GM19193 (cell line): Measurements from ENCODE around the gene KIAA1210.

ENCODE experiments used
- POLR2A ChIP-seq: IDR thresholded peaks from 4 replicates; pipeline ENCODE4 v1.6.1; 2011; ENCODE audit not compliant: insufficient read depth, insufficient read length; ENCODE audit errors: extremely low read depth

KIAA1210 gene

GRCh38 chrX:119127650-119128049, at the start of gene KIAA1210:
Gene KIAA1210 (minus strand): TSS chrX:119127812. CDS start chrX:119123642, 4,170 bp downstream.
- TF ChIP-seq POLR2A: no peak

- no peak for TF ChIP-seq POLR2A
Measured at GRCh38 chrX:119177278-119177677, 49.7 kb upstream of the KIAA1210 start.

GRCh38 chrX:119174900-119175299, 47.3 kb upstream of the KIAA1210 start:
- no peak for TF ChIP-seq POLR2A

- TF ChIP-seq POLR2A: no peak
Measured at GRCh38 chrX:119168104-119168503, 40.5 kb upstream of the KIAA1210 start.

GRCh38 chrX:119158226-119158625, 30.6 kb upstream of the KIAA1210 start:
- TF ChIP-seq POLR2A: no peak

- no peak for TF ChIP-seq POLR2A
Measured at GRCh38 chrX:119156241-119156640, 28.6 kb upstream of the KIAA1210 start.

- no peak for TF ChIP-seq POLR2A
Measured at GRCh38 chrX:119155416-119156035, 27.9 kb upstream of the KIAA1210 start.

- TF ChIP-seq POLR2A: no peak
Measured at GRCh38 chrX:119151051-119151380, 23.4 kb upstream of the KIAA1210 start.

GRCh38 chrX:119150163-119151050, 22.8 kb upstream of the KIAA1210 start:
- no peak for TF ChIP-seq POLR2A

GRCh38 chrX:119147486-119147885, 19.9 kb upstream of the KIAA1210 start:
- no peak for TF ChIP-seq POLR2A

GRCh38 chrX:119145241-119145653, 17.6 kb upstream of the KIAA1210 start:
- no peak for TF ChIP-seq POLR2A

GRCh38 chrX:119134466-119134865, 6.9 kb upstream of the KIAA1210 start:
- TF ChIP-seq POLR2A: no peak

- no peak for TF ChIP-seq POLR2A
Measured at GRCh38 chrX:119132961-119133360, 5.3 kb upstream of the KIAA1210 start.

GRCh38 chrX:119132316-119132715, 4.7 kb upstream of the KIAA1210 start:
- TF ChIP-seq POLR2A: no peak

GRCh38 chrX:119130911-119131310, 3.3 kb upstream of the KIAA1210 start:
- TF ChIP-seq POLR2A: no peak

GRCh38 chrX:119121341-119121740, 6.3 kb downstream of the KIAA1210 start:
- TF ChIP-seq POLR2A: no peak
